ENCODE results near the gene HNRNPLL.
A peak's percentile ranks its signal among the peaks of the same experiment; 100 is the strongest.
"Not testable (repeated sequence)": the region's sequence is repeated elsewhere in the genome, so short reads cannot be mapped to it uniquely, and the experiment has no call there.

Gene HNRNPLL

GRCh38 chr2:38602732-38603401 lies at the start of gene HNRNPLL:
TSS of gene HNRNPLL (minus strand) at chr2:38602928. CDS start at chr2:38602626, 302 bp downstream.
- DNase-seq, result peak; percentile 94

DNA sequence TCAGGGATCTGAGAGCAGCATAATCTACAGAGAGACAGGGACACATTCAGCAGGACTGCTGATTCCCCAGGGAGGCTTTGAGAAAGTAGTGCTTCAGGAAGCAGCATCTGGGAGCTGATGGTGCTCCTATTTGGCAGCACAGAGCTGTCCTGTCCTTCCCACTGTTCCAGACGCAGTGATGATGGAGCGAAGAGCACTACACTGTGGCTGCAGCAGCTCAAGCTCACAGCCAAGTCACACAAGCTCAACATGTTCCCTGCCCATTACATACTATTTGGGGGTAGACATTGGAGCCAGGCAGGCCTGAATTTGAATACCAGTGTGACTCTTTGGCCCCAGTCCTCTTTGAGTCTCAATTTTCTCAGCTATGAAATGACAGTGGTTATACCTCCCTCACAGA lies 48.0 kb upstream of the HNRNPLL start:
- DNase-seq, result no peak

- DNase-seq, result no peak
These were observed 47.3 kb upstream of the HNRNPLL start for GRCh38 chr2:38650012-38650411.

GRCh38 chr2:38649176-38649728 lies 46.5 kb upstream of the HNRNPLL start:
- DNase-seq, result no peak

- peak; percentile 97 for DNase-seq
These were observed 45.5 kb upstream of the HNRNPLL start for GRCh38 chr2:38648107-38648761.

- peak; percentile 88 for DNase-seq
These were observed 41.2 kb upstream of the HNRNPLL start for GRCh38 chr2:38643683-38644511.

DNA sequence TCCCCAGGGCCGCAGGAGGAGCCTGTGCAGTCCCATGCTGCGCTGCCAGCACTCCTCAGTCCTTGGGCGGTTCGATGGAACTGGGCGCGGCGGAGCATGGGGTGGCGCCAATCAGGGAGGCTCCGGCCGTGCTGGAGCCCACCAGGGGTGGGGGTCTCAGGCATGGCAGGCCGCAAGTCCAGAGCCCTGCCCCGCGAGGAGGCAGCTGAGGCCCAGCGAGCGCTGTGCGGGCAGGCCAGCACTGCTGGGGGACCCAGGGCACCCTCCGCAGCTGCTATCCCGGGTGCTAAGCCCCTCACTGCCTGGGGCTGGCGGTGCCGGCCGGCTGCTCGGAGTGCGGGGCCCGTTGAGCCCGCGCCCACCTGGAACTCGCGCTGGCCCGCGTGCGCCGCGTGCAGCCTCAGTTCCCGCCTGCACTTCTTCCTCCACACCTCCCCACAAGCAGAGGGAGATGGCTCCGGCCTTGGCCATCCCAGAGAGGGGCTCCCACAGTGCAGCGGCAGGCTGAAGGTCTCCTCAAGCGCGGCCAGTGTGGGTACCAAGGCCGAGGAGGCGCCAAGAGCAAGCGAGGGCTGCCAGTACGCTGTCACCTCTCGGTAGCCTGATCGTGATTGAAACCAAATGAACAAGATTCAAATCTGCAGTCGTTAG lies 40.4 kb upstream of the HNRNPLL start:
- no peak for DNase-seq

DNA sequence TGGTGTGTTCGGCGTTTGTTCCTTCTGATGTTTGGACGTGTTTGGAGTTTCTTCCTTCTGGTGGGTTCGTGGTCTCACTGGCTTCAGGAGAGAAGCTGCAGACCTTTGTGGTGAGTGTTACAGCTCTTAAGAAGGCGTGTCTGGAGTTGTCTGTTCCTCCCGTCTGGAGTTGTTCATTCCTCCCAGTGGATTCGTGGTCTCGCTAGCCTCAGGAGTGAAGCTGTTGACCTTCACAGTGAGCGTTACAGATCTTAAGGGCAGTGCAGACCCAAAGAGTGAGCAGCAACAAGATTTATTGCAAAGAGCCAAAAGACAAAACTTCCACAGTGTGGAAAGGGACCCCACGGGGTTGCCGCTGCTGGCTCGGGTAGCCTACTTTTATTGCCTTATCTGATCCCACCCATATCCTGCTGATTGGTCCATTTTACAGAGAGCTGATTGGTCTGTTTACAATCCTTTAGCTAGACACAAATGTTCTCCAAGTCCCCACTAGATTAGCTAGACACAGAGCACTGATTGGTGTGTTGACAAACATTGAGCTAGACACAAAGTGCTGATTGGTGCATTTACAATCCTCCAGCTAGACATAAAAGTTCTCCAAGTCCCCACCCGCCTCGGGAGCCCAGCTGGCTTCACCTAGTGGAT lies 39.8 kb upstream of the HNRNPLL start:
- DNase-seq, result not testable (repeated sequence)

DNA sequence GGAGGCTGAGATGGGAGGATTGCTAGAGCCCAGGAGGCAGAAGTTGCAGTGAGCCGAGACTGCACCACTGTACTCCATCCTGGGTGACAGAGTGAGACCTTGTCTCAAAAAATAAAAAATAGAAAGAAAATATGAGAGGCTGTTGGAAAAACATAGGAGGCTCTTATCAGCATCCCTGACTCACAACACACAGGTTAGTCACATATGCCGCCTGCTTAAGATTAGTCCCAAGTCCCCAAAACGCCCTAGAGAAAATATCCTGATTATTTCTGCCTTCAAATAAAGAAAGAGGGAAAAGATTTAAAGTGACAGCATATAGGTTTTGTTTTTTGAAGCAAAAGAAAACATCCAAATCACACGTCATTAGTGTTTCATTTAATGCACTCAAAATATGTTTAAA lies 33.3 kb upstream of the HNRNPLL start:
- DNase-seq, result no peak

DNA sequence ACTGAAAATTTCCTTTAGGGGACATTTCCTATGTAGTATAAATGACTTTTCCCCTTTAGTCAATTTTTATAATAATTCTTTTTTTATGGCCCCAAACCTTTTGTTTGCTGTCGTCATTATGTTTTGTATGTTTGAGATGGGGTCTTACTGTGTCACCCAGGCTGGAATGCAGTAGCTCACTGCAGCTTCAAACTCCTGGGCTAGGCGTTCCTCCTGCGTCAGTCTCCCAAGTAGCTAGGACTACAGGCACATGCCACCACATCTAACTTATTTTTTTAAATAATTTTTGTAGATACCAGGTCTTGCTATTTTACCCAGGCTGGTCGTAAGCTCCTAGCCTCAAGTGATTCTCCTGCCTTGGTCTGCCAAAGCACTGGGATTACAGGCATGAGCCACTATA lies 32.4 kb upstream of the HNRNPLL start:
- DNase-seq, result no peak

GRCh38 chr2:38634684-38635083 lies 32.0 kb upstream of the HNRNPLL start:
- DNase-seq, result peak; percentile 93

DNA sequence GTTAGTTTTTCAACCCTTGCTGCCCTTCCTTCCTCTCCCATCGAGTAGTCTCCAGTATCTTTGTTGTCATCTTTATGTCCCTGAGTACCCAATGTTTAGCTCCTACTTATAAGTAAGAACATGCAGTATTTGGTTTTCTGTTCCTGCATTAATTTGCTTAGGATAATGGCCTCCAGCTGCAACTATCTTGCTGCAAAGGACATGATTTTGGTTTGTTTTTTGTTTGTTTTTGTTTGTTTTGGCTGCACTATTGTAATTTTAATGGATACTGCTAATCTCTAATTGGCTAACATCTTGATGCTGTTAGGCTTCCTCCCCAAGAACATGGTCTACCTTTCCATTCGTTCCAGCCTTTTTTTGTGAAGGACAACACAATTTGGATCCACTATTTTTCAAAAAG lies 31.2 kb upstream of the HNRNPLL start:
- DNase-seq, result no peak

GRCh38 chr2:38632980-38633379 lies 30.3 kb upstream of the HNRNPLL start:
- DNase-seq, result no peak

DNA sequence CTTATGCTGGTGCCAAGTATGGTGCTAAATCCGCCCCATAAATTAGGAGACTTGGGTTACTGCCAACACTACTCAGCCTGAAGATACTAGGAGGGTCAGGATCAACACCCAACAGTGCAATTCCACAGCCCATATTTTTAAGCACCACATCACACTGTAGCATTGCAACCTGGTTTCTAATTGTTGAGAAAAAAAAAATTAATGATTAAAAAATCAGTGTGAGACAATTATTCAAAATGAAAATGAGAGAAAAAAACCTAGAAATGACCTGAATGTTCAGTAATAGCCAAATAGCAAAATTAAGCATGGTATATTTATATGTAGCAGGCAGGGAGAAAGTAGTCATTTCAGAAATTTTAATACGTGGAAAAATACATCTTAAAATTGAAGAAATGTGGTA lies 29.2 kb upstream of the HNRNPLL start:
- DNase-seq, result no peak

GRCh38 chr2:38629684-38630083 lies 27.0 kb upstream of the HNRNPLL start:
- DNase-seq, result no peak

- DNase-seq, result no peak
These were observed 24.7 kb upstream of the HNRNPLL start for GRCh38 chr2:38627391-38627790.

- no peak for DNase-seq
These were observed 23.8 kb upstream of the HNRNPLL start for GRCh38 chr2:38626326-38627035.

- DNase-seq, result peak; percentile 96
These were observed 19.5 kb upstream of the HNRNPLL start for GRCh38 chr2:38622210-38622609.

DNA sequence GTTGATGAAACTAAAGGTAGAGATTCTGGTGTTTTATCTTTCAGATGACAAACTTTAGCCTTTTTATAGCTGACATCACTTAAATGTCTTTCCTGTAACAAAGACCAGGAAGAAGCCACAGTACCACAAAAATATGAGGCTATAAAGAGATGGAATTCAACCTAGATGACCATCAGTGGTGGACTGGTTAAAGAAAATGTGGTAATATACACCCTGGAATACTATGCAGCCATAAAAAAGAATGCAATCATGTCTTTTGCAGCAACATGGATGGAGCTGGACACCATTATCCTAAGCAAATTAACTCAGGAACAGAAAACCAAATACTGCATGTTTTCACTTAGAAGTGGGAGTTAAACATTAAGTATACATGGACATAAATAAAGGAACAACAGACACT lies 18.3 kb upstream of the HNRNPLL start:
- DNase-seq, result no peak

DNA sequence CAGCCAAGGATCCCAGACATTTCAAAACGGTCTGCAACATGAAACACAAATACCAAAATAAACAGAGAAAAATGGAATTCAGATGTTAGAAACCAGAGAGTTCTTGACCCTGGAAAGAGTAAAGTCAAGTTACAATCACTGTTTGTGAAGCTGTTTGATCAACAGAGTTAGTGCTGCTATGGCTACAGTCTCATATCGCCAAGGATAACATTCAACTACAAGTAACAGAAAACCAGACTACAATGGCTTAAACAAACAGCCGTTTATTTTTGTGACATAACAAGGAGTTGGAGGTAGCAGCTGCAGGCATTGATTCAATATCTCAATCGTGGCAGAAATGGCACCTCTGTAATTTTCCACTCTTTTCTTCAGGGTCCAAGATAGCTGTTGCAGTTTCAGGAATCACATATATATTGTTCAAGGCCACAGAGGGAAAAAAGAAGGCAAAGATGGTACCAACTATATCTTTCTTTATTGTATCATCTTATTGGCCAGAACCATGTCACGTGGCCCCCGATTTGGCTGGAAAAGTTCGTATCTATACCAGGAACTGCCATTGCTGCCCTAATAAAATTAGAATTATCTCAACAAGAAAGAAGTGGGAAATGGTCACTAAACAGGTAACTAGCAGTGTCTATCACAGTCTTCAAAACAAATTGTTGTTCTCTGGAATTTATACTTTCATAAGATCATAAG lies 17.7 kb upstream of the HNRNPLL start:
- DNase-seq, result no peak

Measured in MV-4-11 (cell line).